ENCODE results near the gene SH3BP2.
A peak's percentile ranks its signal among the peaks of the same experiment; 100 is the strongest.

The SH3BP2 gene

GRCh38 chr4:2834001-2834921 lies 41.4 kb downstream of the SH3BP2 start:
- DNase-seq, result no peak

- DNase-seq, result no peak
Measured at GRCh38 chr4:2835978-2836377, 43.1 kb downstream of the SH3BP2 start.

- no peak for DNase-seq
Measured at GRCh38 chr4:2836391-2836859, 43.5 kb downstream of the SH3BP2 start.

- DNase-seq, result no peak
Measured at GRCh38 chr4:2837110-2837903, 44.4 kb downstream of the SH3BP2 start.

GRCh38 chr4:2837904-2838496 lies 45.1 kb downstream of the SH3BP2 start:
- DNase-seq, result peak; percentile 61 to 63

- no peak for DNase-seq
Measured at GRCh38 chr4:2839060-2839459, 46.2 kb downstream of the SH3BP2 start.

- no peak for DNase-seq
Measured at GRCh38 chr4:2842687-2843262, 49.9 kb downstream of the SH3BP2 start.

- peak; percentile 88 to 90 for DNase-seq
Measured at GRCh38 chr4:2843263-2843940, 50.5 kb downstream of the SH3BP2 start, which contains the start of gene ADD1. Gene ADD1, plus strand, starts transcription at chr4:2843844. Its CDS starts 32,072 bp downstream, at chr4:2875916.

- no peak for DNase-seq
Measured at GRCh38 chr4:2843941-2844584, 51.2 kb downstream of the SH3BP2 start.

- DNase-seq, result no peak
Measured at GRCh38 chr4:2846172-2846571, 53.3 kb downstream of the SH3BP2 start.

GRCh38 chr4:2847302-2847871 lies 54.5 kb downstream of the SH3BP2 start:
- no peak for DNase-seq

GRCh38 chr4:2848449-2848848 lies 55.6 kb downstream of the SH3BP2 start:
- DNase-seq, result no peak

GRCh38 chr4:2849267-2850152 lies 56.6 kb downstream of the SH3BP2 start:
- no peak for DNase-seq

GRCh38 chr4:2850966-2851798 lies 58.3 kb downstream of the SH3BP2 start:
- DNase-seq, result no peak

- no peak for DNase-seq
Measured at GRCh38 chr4:2852481-2852921, 59.6 kb downstream of the SH3BP2 start.

GRCh38 chr4:2855584-2855983 lies 62.7 kb downstream of the SH3BP2 start:
- DNase-seq, result no peak

- DNase-seq, result no peak
Measured at GRCh38 chr4:2856266-2856665, 63.4 kb downstream of the SH3BP2 start.

- DNase-seq, result no peak
Measured at GRCh38 chr4:2857349-2857927, 64.6 kb downstream of the SH3BP2 start.

Measured in activated CD4-positive, alpha-beta T cell treated with anti-CD3 and anti-CD28 coated beads for 4 hours (primary cell).